IMR-90 (cell line): ENCODE results near the gene CA11.

Experiments used
- BHLHE40 ChIP-seq: fragments of 150-350 bp; IDR thresholded peaks from 2 replicates; pipeline ENCODE4 v1.6.1; 2016; ENCODE audit warnings: mild to moderate bottlenecking, low read depth, low read length
- CHD1 ChIP-seq: IDR thresholded peaks from 2 replicates; pipeline ENCODE4 v1.6.1; 2012; ENCODE audit warnings: low read depth, low read length, improper control_type of control experiment
- FOS ChIP-seq: fragments of 150-350 bp; IDR thresholded peaks from 2 replicates; pipeline ENCODE4 v1.6.1; 2016; ENCODE audit warnings: low read depth, low read length
- MXI1 ChIP-seq: IDR thresholded peaks from 2 replicates; pipeline ENCODE4 v1.6.1; 2012; ENCODE audit warnings: low read depth, mild to moderate bottlenecking, low read length, moderate library complexity, borderline replicate concordance
- NFE2L2 ChIP-seq: fragments of 150-350 bp; IDR thresholded peaks from 2 replicates; pipeline ENCODE4 v1.6.1; 2016; ENCODE audit warnings: low read depth, mild to moderate bottlenecking, low read length
- POLR2A ChIP-seq: IDR thresholded peaks from 2 replicates; pipeline ENCODE4 v1.6.1; 2012; ENCODE audit warnings: mild to moderate bottlenecking, low read depth, low read length
- RAD21 ChIP-seq: IDR thresholded peaks from 2 replicates; pipeline ENCODE4 v1.6.1; 2012; ENCODE audit warnings: low read length, improper control_type of control experiment
- RFX5 ChIP-seq: IDR thresholded peaks from 2 replicates; pipeline ENCODE4 v1.8.0; 2012; ENCODE audit warnings: low read depth, mild to moderate bottlenecking, low read length, moderate library complexity
- SMC3 ChIP-seq: fragments of 150-350 bp; IDR thresholded peaks from 2 replicates; pipeline ENCODE4 v1.6.1; 2016; ENCODE audit warnings: low read depth, mild to moderate bottlenecking, antibody characterized with exemption, low read length, moderate library complexity
- TF ChIP-seq, protein P1 (sequence below): conservative IDR thresholded peaks from 2 replicates; pipeline ENCODE4 v1.5.1; 2012; ENCODE audit warnings: mild to moderate bottlenecking, low read depth, low read length, improper control_type of control experiment
- TF ChIP-seq, protein P2 (sequence below): fragments of 150-350 bp; IDR thresholded peaks from 2 replicates; pipeline ENCODE4 v1.6.1; 2017; ENCODE audit warnings: mild to moderate bottlenecking, antibody characterized with exemption, low read length, low read depth
- TF ChIP-seq, protein P3 (sequence below): fragments of 150-350 bp; IDR thresholded peaks from 2 replicates; pipeline ENCODE4 v1.6.1; 2016; ENCODE audit warnings: low read depth, mild to moderate bottlenecking, low read length, moderate library complexity, borderline replicate concordance

DNA sequence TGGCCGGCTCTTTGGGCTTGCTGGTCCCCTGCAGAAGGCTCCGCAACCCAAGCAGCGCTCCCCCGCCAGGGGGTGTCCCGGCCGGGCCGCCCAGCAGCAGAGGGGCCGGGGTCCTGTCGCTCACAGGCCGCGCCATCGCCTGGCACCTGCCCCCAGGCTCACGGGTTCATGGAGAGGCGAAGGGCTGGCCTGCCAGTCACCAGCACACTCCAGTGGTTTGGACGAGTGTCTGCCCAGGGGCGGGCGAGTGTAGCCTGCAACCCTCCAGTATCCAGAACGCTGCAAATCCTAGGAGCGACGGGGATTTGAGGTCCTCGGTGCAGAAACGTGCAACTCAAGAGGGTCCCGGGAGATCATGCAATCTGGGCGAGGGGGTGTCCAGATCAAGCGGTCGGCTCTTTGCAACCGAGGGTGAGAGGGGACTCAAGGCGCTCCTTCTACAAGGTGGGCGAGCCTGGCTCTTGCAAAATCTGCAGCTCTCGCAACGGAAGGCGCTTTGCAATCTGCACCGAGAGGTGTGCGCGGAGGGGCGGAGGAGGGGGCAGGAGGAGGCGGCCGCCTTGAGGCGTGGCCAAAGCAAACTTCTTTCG lies 9.0 kb downstream of the CA11 start, which contains the start of gene DBP:
- no peak for TF ChIP-seq POLR2A
- no peak for TF ChIP-seq SMC3
- TF ChIP-seq MXI1, result no peak
- TF ChIP-seq, protein P1, sequence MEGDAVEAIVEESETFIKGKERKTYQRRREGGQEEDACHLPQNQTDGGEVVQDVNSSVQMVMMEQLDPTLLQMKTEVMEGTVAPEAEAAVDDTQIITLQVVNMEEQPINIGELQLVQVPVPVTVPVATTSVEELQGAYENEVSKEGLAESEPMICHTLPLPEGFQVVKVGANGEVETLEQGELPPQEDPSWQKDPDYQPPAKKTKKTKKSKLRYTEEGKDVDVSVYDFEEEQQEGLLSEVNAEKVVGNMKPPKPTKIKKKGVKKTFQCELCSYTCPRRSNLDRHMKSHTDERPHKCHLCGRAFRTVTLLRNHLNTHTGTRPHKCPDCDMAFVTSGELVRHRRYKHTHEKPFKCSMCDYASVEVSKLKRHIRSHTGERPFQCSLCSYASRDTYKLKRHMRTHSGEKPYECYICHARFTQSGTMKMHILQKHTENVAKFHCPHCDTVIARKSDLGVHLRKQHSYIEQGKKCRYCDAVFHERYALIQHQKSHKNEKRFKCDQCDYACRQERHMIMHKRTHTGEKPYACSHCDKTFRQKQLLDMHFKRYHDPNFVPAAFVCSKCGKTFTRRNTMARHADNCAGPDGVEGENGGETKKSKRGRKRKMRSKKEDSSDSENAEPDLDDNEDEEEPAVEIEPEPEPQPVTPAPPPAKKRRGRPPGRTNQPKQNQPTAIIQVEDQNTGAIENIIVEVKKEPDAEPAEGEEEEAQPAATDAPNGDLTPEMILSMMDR, result no peak
- no peak for TF ChIP-seq CHD1
- no peak for TF ChIP-seq FOS
- no peak for TF ChIP-seq RAD21
- TF ChIP-seq RFX5, result no peak
- TF ChIP-seq, protein P2, sequence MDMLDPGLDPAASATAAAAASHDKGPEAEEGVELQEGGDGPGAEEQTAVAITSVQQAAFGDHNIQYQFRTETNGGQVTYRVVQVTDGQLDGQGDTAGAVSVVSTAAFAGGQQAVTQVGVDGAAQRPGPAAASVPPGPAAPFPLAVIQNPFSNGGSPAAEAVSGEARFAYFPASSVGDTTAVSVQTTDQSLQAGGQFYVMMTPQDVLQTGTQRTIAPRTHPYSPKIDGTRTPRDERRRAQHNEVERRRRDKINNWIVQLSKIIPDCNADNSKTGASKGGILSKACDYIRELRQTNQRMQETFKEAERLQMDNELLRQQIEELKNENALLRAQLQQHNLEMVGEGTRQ, result no peak
- TF ChIP-seq, protein P3, sequence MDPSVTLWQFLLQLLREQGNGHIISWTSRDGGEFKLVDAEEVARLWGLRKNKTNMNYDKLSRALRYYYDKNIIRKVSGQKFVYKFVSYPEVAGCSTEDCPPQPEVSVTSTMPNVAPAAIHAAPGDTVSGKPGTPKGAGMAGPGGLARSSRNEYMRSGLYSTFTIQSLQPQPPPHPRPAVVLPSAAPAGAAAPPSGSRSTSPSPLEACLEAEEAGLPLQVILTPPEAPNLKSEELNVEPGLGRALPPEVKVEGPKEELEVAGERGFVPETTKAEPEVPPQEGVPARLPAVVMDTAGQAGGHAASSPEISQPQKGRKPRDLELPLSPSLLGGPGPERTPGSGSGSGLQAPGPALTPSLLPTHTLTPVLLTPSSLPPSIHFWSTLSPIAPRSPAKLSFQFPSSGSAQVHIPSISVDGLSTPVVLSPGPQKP, result no peak
- no peak for TF ChIP-seq NFE2L2
- TF ChIP-seq BHLHE40, result no peak
